ENCODE data around the gene VAV2.

The VAV2 gene

GRCh38 chr9:133948561-133949485, 43.3 kb downstream of the VAV2 start:
- Mint-ChIP-seq H3K27me3 (no peaks in the 10 kb centered on the region), H3K4me1 (ENCODE audit: low read depth in 2 of 2) (peaks cover under 1 to 4% of the 10 kb centered on the region in 2 donors), H3K9me3 (no peaks in the 10 kb centered on the region), H3K27ac (no peak overlapping the region), H3K4me3 (no peak overlapping the region), H3K36me3 (ENCODE audit: insufficient read depth) (no peaks in the 10 kb centered on the region)
- no peak for ATAC-seq (replicated peaks)
- no peak for DNase-seq

DNA sequence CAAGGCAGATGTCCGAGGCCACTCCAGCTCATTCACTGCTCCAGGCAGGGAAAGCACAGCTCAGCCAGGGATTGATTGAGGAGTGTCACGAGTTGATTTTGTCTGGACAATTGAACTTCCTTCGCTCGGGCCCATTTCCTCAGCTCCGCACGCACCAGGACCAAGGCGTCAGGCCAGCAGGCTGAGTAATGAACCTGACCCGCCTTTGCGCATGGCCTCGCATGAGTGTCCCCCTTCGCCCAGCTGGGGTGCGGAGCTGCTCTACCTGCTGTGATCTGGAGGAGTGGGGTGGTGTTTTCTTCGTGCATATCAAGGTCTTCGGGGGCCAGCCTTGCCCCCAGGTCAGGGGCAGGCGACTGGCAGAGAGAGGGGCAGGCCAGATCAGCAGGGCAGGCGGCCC, 44.0 kb downstream of the VAV2 start:
- no peaks in the 10 kb centered on the region for H3K36me3 Mint-ChIP-seq (ENCODE audit: insufficient read depth)
- H3K9me3 Mint-ChIP-seq, result no peaks in the 10 kb centered on the region
- ATAC-seq (replicated peaks), result no peak
- no peak overlapping the region for H3K27ac Mint-ChIP-seq
- H3K4me1 Mint-ChIP-seq (ENCODE audit: low read depth in 2 of 2), result peaks cover 0 to 2% of the 10 kb centered on the region in 2 donors
- H3K27me3 Mint-ChIP-seq, result no peaks in the 10 kb centered on the region
- no peak overlapping the region for H3K4me3 Mint-ChIP-seq
- DNase-seq, result no peak

DNA sequence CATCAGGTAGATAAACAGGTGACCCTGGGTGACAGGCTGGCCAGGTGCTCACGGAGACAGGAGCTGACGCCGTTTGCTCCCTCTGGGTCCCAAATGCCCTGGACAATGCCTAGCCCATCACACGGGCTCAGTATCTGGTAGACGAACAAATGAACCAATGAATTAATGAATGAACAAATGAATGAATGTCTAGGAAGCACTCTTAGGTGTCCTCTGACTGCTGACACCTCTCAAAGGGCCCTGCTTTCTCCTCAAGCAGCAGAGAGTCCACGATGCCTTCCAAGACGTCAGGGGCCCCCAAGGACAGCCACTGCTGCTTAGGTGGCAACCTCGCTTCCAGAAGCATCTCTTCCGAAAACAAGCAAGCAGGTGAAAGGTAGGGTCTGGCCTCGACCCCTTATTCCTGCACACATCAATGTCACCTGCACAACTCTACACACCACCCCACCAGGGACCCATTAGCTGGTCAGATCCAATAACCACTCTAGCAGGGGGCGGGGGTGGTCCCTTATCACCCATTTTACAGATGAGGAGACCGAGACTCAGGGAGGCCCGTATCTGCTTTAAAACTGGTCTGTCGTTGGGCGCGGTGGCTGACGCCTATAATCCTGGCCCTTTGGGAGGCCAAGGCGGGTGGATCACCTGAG, 45.2 kb downstream of the VAV2 start:
- ATAC-seq (replicated peaks) (no peak), DNase-seq (no peak)
- H3K36me3 Mint-ChIP-seq (ENCODE audit: insufficient read depth), result no peaks in the 10 kb centered on the region
- no peak overlapping the region for H3K4me3 Mint-ChIP-seq
- no peaks in the 10 kb centered on the region for H3K9me3 Mint-ChIP-seq
- H3K4me1 Mint-ChIP-seq (ENCODE audit: low read depth in 2 of 2), result peaks cover 0 to 2% of the 10 kb centered on the region in 2 donors
- H3K27ac Mint-ChIP-seq, result no peak overlapping the region
- no peaks in the 10 kb centered on the region for H3K27me3 Mint-ChIP-seq

DNA sequence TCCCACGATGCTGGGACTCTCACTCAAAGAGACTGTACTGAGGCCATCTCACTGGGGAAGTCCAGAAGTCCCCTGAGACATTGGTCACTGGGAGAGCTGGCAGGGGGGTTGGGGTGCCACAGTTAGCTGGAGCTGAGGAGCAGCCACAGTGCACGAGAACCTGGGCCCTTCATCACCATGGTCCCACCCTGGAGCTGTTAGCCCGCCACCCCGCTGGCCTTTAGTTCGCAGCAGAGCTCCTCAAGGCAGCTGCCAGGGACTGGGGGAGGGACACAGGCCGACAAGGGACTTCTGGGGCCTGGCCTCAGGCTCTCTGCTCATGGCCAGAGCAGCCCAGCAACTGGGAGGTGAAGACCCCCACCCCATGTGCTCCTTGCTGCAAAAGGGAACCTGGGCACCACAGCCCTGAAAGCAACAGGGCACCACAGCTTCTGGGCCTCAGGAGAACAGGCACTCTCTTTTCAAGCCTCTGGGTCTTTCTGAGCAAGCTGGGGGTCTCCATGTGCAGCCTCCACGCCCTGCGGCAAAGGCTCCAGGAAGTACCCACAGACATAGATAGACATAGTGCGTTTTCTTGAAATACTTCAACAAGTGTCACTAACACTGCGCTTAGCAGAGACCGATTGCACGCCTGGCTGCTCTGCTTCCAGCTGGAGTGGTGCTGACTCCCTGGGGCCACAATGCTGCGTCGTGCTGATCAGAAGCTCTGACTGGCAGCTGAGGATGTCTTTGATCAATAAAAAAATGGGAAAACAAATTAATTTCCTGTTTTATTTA, 46.0 kb downstream of the VAV2 start:
- no peaks in the 10 kb centered on the region for H3K36me3 Mint-ChIP-seq (ENCODE audit: insufficient read depth)
- H3K4me1 Mint-ChIP-seq (ENCODE audit: low read depth in 2 of 2), result peaks cover 0 to 2% of the 10 kb centered on the region in 2 donors
- DNase-seq, result no peak
- no peak for ATAC-seq (replicated peaks)
- no peak overlapping the region for H3K4me3 Mint-ChIP-seq
- H3K9me3 Mint-ChIP-seq, result no peaks in the 10 kb centered on the region
- H3K27me3 Mint-ChIP-seq, result no peaks in the 10 kb centered on the region
- H3K27ac Mint-ChIP-seq, result no peak overlapping the region

- no peak overlapping the region for H3K27ac Mint-ChIP-seq
- peaks cover 2% of the 10 kb centered on the region for H3K36me3 Mint-ChIP-seq (ENCODE audit: insufficient read depth)
- peaks cover 0 to 2% of the 10 kb centered on the region in 2 donors for H3K4me1 Mint-ChIP-seq (ENCODE audit: low read depth in 2 of 2)
- ATAC-seq (replicated peaks) (no peak), DNase-seq (no peak)
- H3K4me3 Mint-ChIP-seq, result no peak overlapping the region
- no peaks in the 10 kb centered on the region for H3K27me3 Mint-ChIP-seq
- no peaks in the 10 kb centered on the region for H3K9me3 Mint-ChIP-seq
These were observed 46.7 kb downstream of the VAV2 start for GRCh38 chr9:133945314-133945975.

DNA sequence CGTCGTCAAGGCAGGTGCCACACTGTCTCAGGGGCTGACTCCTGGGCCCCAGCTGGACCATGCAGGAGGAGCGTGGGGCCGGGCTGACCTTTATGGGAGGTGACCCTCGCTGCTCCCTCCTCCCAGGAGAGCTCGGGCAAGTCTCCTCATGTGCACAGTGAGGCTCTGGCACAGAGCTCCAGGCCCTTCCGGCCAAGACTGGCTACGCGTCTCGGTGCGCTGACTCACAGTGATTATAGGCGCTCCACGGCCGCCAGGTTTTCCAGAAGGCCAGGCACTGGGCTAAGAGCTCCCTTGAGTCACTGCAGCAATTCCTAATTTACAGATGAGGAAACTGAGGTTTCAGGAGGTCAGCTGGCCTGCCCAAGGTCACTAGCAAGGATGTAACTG, 47.4 kb downstream of the VAV2 start:
- Mint-ChIP-seq H3K9me3 (no peaks in the 10 kb centered on the region), H3K36me3 (ENCODE audit: insufficient read depth) (peaks cover 2% of the 10 kb centered on the region), H3K27me3 (no peaks in the 10 kb centered on the region), H3K4me3 (no peak overlapping the region), H3K4me1 (ENCODE audit: low read depth in 2 of 2) (peaks cover 0 to 2% of the 10 kb centered on the region in 2 donors), H3K27ac (no peak overlapping the region)
- DNase-seq (no peak), ATAC-seq (replicated peaks) (no peak)

DNA sequence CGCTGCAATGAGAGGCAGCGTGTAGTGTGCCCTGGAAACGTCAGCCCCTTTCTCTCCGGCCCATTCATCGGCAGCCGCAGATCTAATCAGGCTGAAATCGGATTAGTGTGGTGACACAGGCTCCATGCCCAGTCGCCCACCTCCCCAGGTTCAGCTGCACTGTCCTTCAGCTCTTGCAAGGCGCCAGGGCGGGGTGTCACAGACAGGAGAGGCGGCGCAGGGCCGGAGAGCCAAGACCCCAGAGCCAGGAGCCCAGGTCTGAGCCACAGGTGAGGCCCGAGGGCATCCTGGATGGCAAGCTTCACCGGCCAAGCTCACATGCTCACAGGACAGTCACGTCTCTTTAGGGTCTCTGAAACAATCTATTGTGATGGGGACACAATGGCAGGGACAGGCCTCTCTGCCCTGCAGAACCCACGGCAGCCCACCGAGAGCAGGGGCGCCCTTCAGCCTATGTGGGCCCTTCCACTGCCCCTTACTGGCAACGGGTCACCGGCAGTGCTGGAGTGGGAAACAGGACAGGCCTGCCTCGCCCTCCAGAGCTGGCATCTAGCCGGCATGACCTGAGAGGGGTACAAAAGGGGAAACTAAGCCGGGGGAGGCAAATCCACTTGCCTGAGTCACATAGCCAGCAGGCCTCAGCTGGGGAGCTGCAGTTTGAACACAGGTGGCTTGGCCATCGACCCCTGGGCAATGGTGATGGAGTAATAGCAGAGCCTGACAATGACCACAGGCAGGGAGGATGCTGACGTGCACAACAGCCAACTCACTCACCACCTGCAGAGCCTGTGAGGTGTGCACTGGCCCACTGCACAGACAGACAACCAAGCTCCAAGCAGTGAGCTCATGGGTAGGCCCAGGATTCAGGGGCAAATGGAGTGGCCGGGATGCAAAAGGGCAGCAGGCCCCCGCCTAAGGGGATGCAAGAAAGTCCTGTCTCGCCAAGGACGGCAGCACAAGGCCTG, 48.1 kb downstream of the VAV2 start:
- H3K36me3 Mint-ChIP-seq (ENCODE audit: insufficient read depth), result peaks cover 2% of the 10 kb centered on the region
- H3K27ac Mint-ChIP-seq, result no peak overlapping the region
- no peak overlapping the region for H3K4me3 Mint-ChIP-seq
- no peak for ATAC-seq (replicated peaks)
- H3K9me3 Mint-ChIP-seq, result no peaks in the 10 kb centered on the region
- no peaks in the 10 kb centered on the region for H3K27me3 Mint-ChIP-seq
- H3K4me1 Mint-ChIP-seq (ENCODE audit: low read depth in 2 of 2), result peaks cover 0 to 2% of the 10 kb centered on the region in 2 donors
- DNase-seq, result no peak

- Mint-ChIP-seq H3K27me3 (no peaks in the 10 kb centered on the region), H3K36me3 (ENCODE audit: insufficient read depth) (peaks cover 2% of the 10 kb centered on the region), H3K27ac (no peak overlapping the region), H3K4me1 (ENCODE audit: low read depth in 2 of 2) (peaks cover 0 to 2% of the 10 kb centered on the region in 2 donors), H3K4me3 (no peak overlapping the region), H3K9me3 (no peaks in the 10 kb centered on the region)
- no peak for DNase-seq
- ATAC-seq (replicated peaks), result no peak
These were observed 48.9 kb downstream of the VAV2 start for GRCh38 chr9:133943036-133943780.

DNA sequence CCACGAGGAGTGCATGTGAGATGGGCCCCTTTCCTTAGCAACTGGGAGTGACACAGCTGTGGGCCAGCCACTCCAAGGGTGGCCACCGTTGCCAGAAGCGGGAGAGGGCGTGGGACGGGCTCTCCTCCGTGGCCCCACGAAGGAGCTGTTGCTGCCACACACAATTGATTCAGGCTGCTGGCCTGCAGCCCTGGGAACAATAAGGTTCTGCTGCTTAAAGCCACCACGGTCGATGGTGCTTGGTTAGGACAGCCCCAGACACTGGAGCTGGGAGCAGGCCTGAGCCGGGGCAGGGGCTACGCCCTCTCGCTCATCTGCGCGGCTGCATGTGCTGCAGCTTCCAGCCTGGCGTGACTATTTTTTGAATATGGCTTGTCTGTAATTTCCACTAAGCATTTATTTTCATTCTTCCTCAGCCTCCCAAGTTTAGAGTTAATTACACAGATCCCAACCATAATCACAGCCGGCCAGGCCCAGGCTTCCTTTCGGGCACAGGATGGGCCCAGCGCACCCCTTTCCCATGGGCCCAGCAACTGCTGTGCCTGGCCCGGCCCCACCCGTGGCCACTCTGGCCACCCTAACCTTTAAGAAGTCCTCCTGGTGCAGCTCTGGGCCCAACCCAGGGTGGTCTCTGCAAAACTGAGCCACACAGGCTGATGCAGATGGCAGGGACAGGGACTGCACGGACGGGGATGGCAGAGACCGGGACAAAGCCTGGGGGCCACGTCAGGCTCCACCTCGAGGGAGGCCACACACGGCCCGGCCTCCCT, 49.7 kb downstream of the VAV2 start:
- Mint-ChIP-seq H3K4me1 (ENCODE audit: low read depth in 2 of 2) (peaks cover 0 to 2% of the 10 kb centered on the region in 2 donors), H3K9me3 (no peaks in the 10 kb centered on the region), H3K27ac (no peak overlapping the region), H3K4me3 (no peak overlapping the region), H3K27me3 (no peaks in the 10 kb centered on the region), H3K36me3 (ENCODE audit: insufficient read depth) (peaks cover 2% of the 10 kb centered on the region)
- DNase-seq, result no peak
- ATAC-seq (replicated peaks), result no peak

DNA sequence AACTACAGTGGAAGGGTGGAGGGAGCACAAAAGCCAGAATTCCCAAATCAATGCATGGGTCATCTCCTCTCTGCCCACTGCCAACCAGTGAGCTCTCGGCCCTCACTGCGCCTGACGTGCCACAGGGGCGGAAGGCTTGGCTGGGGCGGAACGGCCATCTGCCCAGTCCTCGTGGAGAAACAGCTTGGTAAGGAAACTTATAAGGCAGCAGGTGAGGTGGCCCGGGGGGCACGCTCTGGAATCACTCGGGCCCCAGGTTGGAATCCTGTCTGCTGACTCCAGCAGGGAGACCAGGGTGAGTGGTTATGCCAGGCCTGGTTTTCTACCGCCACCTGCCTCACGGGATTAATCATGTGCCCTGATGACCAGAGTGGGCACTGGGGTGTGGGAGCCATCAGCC, 52.3 kb downstream of the VAV2 start:
- Mint-ChIP-seq H3K27me3 (no peaks in the 10 kb centered on the region), H3K27ac (no peak overlapping the region), H3K9me3 (no peaks in the 10 kb centered on the region), H3K4me1 (ENCODE audit: low read depth in 2 of 2) (no peaks in the 10 kb centered on the region), H3K36me3 (ENCODE audit: insufficient read depth) (peaks cover 2% of the 10 kb centered on the region), H3K4me3 (no peak overlapping the region)
- DNase-seq, result no peak
- no peak for ATAC-seq (replicated peaks)

DNA sequence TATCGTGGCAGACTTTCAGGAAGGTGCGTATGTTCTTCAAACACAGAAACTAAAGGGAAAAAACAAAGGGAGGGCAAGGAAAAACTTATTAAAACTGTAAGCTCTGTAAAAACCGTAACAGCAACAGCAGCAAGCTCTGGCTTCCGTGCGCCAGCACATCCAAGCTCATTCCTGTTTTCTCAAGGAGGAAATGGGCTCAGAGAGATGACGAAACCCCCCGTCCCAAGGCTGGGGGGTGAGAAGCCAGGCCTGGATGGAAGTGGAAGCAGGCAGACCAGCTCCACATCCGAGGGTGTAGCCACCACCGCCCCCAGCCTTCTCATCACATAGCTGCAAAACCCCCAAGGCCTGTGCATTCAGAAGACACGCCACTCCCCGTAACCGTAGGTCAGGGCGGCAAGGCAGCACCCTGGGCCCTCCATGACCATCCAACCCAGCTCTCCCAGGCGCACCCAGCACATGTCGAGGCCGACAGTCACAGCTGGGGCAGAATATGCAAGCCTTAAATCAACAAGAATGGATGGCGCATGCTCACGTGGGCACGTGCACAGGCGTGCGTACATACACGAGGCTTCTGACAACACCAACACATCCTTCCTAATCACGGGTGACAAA, 52.8 kb downstream of the VAV2 start:
- Mint-ChIP-seq H3K4me3 (no peak overlapping the region), H3K36me3 (ENCODE audit: insufficient read depth) (peaks cover 2% of the 10 kb centered on the region), H3K27me3 (no peaks in the 10 kb centered on the region), H3K9me3 (no peaks in the 10 kb centered on the region), H3K27ac (no peak overlapping the region), H3K4me1 (ENCODE audit: low read depth in 2 of 2) (no peaks in the 10 kb centered on the region)
- no peak for ATAC-seq (replicated peaks)
- no peak for DNase-seq
